Glutamatergic neuron (in vitro differentiated cells): ENCODE results near the gene EXTL2. TPM values are rescaled to one million over a fixed set of nuclear protein-coding genes. Genes with fewer than 3 reads are reported as not detected.
"Not testable (repeated sequence)": the region's sequence is repeated elsewhere in the genome, so short reads cannot be mapped to it uniquely, and the experiment has no call there.

ENCODE experiments used
- DNase-seq: peaks from one replicate; pipeline ENCODE4 v3.0.0; 2022
- H3K27ac Mint-ChIP-seq: one replicate; pipeline ENCODE4 v1.8.0; 2020; ENCODE audit warnings: mild to moderate bottlenecking, mixed read lengths, inconsistent platforms; ENCODE audit not compliant: unreplicated experiment
- H3K27me3 Mint-ChIP-seq: one replicate; pipeline ENCODE4 v1.8.0; 2020; ENCODE audit warnings: mild to moderate bottlenecking, moderate library complexity, mixed read lengths, inconsistent platforms; ENCODE audit not compliant: unreplicated experiment
- H3K36me3 Mint-ChIP-seq: one replicate; pipeline ENCODE4 v1.8.0; 2020; ENCODE audit warnings: mild to moderate bottlenecking, mixed read lengths, inconsistent platforms; ENCODE audit not compliant: unreplicated experiment
- H3K4me1 Mint-ChIP-seq: one replicate; pipeline ENCODE4 v1.8.0; 2020; ENCODE audit warnings: mild to moderate bottlenecking, low read depth, mixed read lengths, inconsistent platforms; ENCODE audit not compliant: unreplicated experiment
- H3K4me3 Mint-ChIP-seq: one replicate; pipeline ENCODE4 v1.8.0; 2020; ENCODE audit warnings: mild to moderate bottlenecking, mixed read lengths, inconsistent platforms; ENCODE audit not compliant: unreplicated experiment
- H3K9me3 Mint-ChIP-seq: one replicate; pipeline ENCODE4 v1.8.0; 2020; ENCODE audit warnings: mild to moderate bottlenecking, moderate library complexity, mixed read lengths, inconsistent platforms; ENCODE audit not compliant: unreplicated experiment
- total RNA-seq: library from RNA; stranded (reverse); fragmentation: NEBNext Ultra II Directional; extraction: Animal tissue kit (Norgen Biotek cat#: 25700); gene quantifications from one replicate; pipeline ENCODE4 v1.2.1, GENCODE V29; 2021; ENCODE audit not compliant: unreplicated experiment
- TF ChIP-seq, protein P1 (sequence below): fragments of 200-600 bp; sonication (generic); IDR thresholded peaks from one replicate; pipeline ENCODE4 v1.5.0; 2021; ENCODE audit not compliant: partially characterized antibody, unreplicated experiment

EXTL2 gene
- total RNA-seq, 1 donor from 2014 or later = 27.9 TPM

GRCh38 chr1:100862591-100862990 lies 32.1 kb downstream of the EXTL2 start:
- no peaks in the 10 kb centered on the region for H3K9me3 Mint-ChIP-seq
- TF ChIP-seq, protein P1, sequence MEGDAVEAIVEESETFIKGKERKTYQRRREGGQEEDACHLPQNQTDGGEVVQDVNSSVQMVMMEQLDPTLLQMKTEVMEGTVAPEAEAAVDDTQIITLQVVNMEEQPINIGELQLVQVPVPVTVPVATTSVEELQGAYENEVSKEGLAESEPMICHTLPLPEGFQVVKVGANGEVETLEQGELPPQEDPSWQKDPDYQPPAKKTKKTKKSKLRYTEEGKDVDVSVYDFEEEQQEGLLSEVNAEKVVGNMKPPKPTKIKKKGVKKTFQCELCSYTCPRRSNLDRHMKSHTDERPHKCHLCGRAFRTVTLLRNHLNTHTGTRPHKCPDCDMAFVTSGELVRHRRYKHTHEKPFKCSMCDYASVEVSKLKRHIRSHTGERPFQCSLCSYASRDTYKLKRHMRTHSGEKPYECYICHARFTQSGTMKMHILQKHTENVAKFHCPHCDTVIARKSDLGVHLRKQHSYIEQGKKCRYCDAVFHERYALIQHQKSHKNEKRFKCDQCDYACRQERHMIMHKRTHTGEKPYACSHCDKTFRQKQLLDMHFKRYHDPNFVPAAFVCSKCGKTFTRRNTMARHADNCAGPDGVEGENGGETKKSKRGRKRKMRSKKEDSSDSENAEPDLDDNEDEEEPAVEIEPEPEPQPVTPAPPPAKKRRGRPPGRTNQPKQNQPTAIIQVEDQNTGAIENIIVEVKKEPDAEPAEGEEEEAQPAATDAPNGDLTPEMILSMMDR = no peak
- H3K27ac Mint-ChIP-seq = no peak overlapping the region
- DNase-seq = no peak
- no peak overlapping the region for H3K4me3 Mint-ChIP-seq
- no peaks in the 10 kb centered on the region for H3K27me3 Mint-ChIP-seq
- H3K4me1 Mint-ChIP-seq = no peaks in the 10 kb centered on the region
- H3K36me3 Mint-ChIP-seq = no peaks in the 10 kb centered on the region

- H3K4me3 Mint-ChIP-seq = no peak overlapping the region
- no peak for DNase-seq
- H3K27me3 Mint-ChIP-seq = no peaks in the 10 kb centered on the region
- H3K36me3 Mint-ChIP-seq = no peaks in the 10 kb centered on the region
- no peaks in the 10 kb centered on the region for H3K9me3 Mint-ChIP-seq
- no peaks in the 10 kb centered on the region for H3K4me1 Mint-ChIP-seq
- TF ChIP-seq, protein P1 = no peak
- H3K27ac Mint-ChIP-seq = no peak overlapping the region
These were observed 33.3 kb downstream of the EXTL2 start for GRCh38 chr1:100861379-100861778.

GRCh38 chr1:100860397-100860991 lies 34.1 kb downstream of the EXTL2 start:
- Mint-ChIP-seq H3K27me3 (no peaks in the 10 kb centered on the region), H3K4me1 (no peaks in the 10 kb centered on the region), H3K36me3 (no peaks in the 10 kb centered on the region), H3K4me3 (no peak overlapping the region), H3K27ac (no peak overlapping the region), H3K9me3 (no peaks in the 10 kb centered on the region)
- no peak for DNase-seq
- TF ChIP-seq, protein P1 = no peak

DNA sequence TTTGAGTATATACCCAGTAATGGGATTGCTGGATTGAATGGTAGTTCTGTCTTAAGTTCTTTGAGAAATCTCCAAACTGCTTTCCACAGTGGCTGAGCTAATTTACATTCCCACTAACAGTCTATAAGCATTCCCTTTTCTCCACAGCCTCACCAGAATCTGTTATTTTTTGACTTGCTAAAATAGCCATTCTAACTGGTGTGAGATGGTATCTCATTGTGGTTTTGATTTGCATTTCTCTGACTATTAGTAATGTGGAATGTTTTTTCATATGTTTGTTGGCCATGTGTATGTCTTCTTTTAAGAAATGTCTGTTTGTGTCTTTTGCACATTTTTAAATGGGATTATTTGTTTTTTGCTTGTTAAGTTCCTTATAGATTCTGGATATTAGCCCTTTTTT lies 39.5 kb downstream of the EXTL2 start:
- H3K36me3 Mint-ChIP-seq, H3K4me3 Mint-ChIP-seq, H3K27ac Mint-ChIP-seq: not testable (repeated sequence)

GRCh38 chr1:100852976-100853375 lies 41.7 kb downstream of the EXTL2 start:
- no peaks in the 10 kb centered on the region for H3K36me3 Mint-ChIP-seq
- H3K4me3 Mint-ChIP-seq = no peak overlapping the region
- no peak for DNase-seq
- H3K27ac Mint-ChIP-seq = no peak overlapping the region
- peaks cover 2% of the 10 kb centered on the region for H3K27me3 Mint-ChIP-seq
- H3K9me3 Mint-ChIP-seq = no peaks in the 10 kb centered on the region
- H3K4me1 Mint-ChIP-seq = peaks cover 4% of the 10 kb centered on the region
- TF ChIP-seq, protein P1 = no peak

More for the DNA sequence above, 39.5 kb downstream of the EXTL2 start:
- H3K4me1 Mint-ChIP-seq, DNase-seq, H3K9me3 Mint-ChIP-seq, H3K27me3 Mint-ChIP-seq: not testable (repeated sequence)
